AG04449 (cell line): Measurements from ENCODE around the gene SRBD1.

Source experiments
- CTCF ChIA-PET: fragments of 350-600 bp; formaldehyde crosslinking; extraction: SDS; loops from one replicate; lab custom pipeline; 2021; ENCODE audit warnings: antibody characterized with exemption; lab: Yijun Ruan, JAX
- POLR2A ChIA-PET: fragments of 400-600, 350-600 bp; formaldehyde crosslinking; extraction: SDS; loops from one replicate; lab custom pipeline; 2020; ENCODE audit warnings: antibody characterized with exemption, inconsistent platforms; lab: Yijun Ruan, JAX
- DNase-seq: peaks from one replicate; pipeline ENCODE4 v3.0.0-alpha.2; 2010; ENCODE audit warnings: low read depth, low spot score
- H3K4me3 ChIP-seq: 2 replicates; pipeline ENCODE4 v1.5.1; 2011; ENCODE audit warnings: low read depth, mild to moderate bottlenecking, control low read depth, low read length
- TF ChIP-seq, protein P1 (sequence below): IDR thresholded peaks from one replicate; pipeline ENCODE4 v1.5.1; 2011; ENCODE audit warnings: mild to moderate bottlenecking, moderate library complexity, low read length, control low read depth, inconsistent platforms; ENCODE audit not compliant: insufficient read depth; ENCODE audit errors: missing control alignments

SRBD1 gene

GRCh38 chr2:45586600-45586999 lies 24.5 kb downstream of the SRBD1 start:
- TF ChIP-seq, protein P1, sequence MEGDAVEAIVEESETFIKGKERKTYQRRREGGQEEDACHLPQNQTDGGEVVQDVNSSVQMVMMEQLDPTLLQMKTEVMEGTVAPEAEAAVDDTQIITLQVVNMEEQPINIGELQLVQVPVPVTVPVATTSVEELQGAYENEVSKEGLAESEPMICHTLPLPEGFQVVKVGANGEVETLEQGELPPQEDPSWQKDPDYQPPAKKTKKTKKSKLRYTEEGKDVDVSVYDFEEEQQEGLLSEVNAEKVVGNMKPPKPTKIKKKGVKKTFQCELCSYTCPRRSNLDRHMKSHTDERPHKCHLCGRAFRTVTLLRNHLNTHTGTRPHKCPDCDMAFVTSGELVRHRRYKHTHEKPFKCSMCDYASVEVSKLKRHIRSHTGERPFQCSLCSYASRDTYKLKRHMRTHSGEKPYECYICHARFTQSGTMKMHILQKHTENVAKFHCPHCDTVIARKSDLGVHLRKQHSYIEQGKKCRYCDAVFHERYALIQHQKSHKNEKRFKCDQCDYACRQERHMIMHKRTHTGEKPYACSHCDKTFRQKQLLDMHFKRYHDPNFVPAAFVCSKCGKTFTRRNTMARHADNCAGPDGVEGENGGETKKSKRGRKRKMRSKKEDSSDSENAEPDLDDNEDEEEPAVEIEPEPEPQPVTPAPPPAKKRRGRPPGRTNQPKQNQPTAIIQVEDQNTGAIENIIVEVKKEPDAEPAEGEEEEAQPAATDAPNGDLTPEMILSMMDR, result no peak
- H3K4me3 ChIP-seq, result no peak overlapping the region
- no peak for DNase-seq
- CTCF ChIA-PET, result interaction anchor here (1.0 to 5.4 kb wide), 9 partner anchors 9 to 606 kb away, joined by 4 to 45 read pairs (median 16); no protein-coding TSS in a partner anchor
- POLR2A ChIA-PET, result no interaction called here

- no peak for DNase-seq
- no peak overlapping the region for H3K4me3 ChIP-seq
- ChIA-PET POLR2A (no interaction called here), CTCF (interaction anchor here (0.6 to 5.4 kb wide), 17 partner anchors 8 to 604 kb away, joined by 3 to 45 read pairs (median 7); no protein-coding TSS in a partner anchor)
- TF ChIP-seq, protein P1, result peak; percentile 56
Measured at GRCh38 chr2:45585267-45585861, 25.7 kb downstream of the SRBD1 start.

GRCh38 chr2:45583977-45584376 lies 27.1 kb downstream of the SRBD1 start:
- no peak overlapping the region for H3K4me3 ChIP-seq
- ChIA-PET CTCF (interaction anchor here (0.8 to 5.4 kb wide), 10 partner anchors 9 to 603 kb away, joined by 3 to 45 read pairs (median 13); partner anchors contain the start of gene SRBD1), POLR2A (no interaction called here)
- TF ChIP-seq, protein P1, result no peak
- DNase-seq, result no peak

DNA sequence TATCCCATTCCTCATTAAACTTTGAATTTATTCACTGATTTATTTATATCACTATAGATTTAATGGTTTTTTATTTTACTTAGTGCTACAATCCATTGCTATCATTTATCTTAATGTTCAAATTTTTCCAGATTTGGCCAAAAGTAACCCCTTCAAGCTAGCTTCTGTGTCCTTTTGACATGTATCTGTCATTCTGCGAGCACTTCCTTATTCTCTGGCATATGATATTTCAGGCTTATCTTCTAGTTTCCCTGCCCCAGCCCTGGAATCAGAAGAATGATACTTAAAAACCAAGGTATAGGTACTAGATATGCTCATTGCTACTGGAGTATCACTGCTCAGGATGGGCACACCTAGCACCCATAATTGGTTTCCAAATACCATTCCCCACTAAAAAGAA lies 28.5 kb downstream of the SRBD1 start:
- H3K4me3 ChIP-seq, result no peak overlapping the region
- TF ChIP-seq, protein P1, result no peak
- ChIA-PET POLR2A (no interaction called here), CTCF (interaction anchor here (1.2 to 1.5 kb wide), 3 partner anchors 15 to 627 kb away, joined by 4 read pairs; partner anchors contain the start of gene SRBD1)
- DNase-seq, result no peak

- no peak for DNase-seq
- H3K4me3 ChIP-seq, result no peak overlapping the region
- TF ChIP-seq, protein P1, result peak; percentile 29
- POLR2A ChIA-PET, result no interaction called here
- CTCF ChIA-PET, result interaction anchor here (0.9 to 3.8 kb wide), 11 partner anchors 8 to 597 kb away, joined by 3 to 25 read pairs (median 7); no protein-coding TSS in a partner anchor
Measured at GRCh38 chr2:45578056-45578843, 32.8 kb downstream of the SRBD1 start.

- H3K4me3 ChIP-seq, result no peak overlapping the region
- ChIA-PET CTCF (interaction anchor here (0.7 to 3.8 kb wide), 14 partner anchors 8 to 596 kb away, joined by 3 to 25 read pairs (median 4); no protein-coding TSS in a partner anchor), POLR2A (interaction anchor here (0.5 kb wide), 1 partner anchor 107 kb away, joined by 3 read pairs; no protein-coding TSS in a partner anchor)
- TF ChIP-seq, protein P1, result no peak
- peak; percentile 57 for DNase-seq
Measured at GRCh38 chr2:45577441-45577840, 33.6 kb downstream of the SRBD1 start.
